Aorta (tissue), 5 donors: Measurements from ENCODE around the gene PHC2. TPM values are rescaled to one million over a fixed set of nuclear protein-coding genes. Genes with fewer than 3 reads are reported as not detected.
A peak's percentile ranks its signal among the peaks of the same experiment; 100 is the strongest.
"Not testable (repeated sequence)": the region's sequence is repeated elsewhere in the genome, so short reads cannot be mapped to it uniquely, and the experiment has no call there.

Experiments
- ATAC-seq: fragments of 200-7000 bp; cut with Tn5 transposase; one replicate; pipeline ENCODE4 v1.9.1; 2022; ENCODE audit warnings: moderate library complexity; ENCODE audit not compliant: low FRiP score
- DNase-seq, 2 donors: peaks; one replicate each; pipeline ENCODE4 v3.0.0-alpha.2; 2020
- H3K27ac ChIP-seq, 2 donors: one replicate each; pipeline ENCODE4 v1.5.1; 2013; ENCODE audit warnings: low read length in 2 of 2, mild to moderate bottlenecking in 2 of 2, moderate library complexity in 2 of 2, control low read depth in 1 of 2, inconsistent platforms in 1 of 2, low read depth in 1 of 2
- H3K27me3 ChIP-seq, 2 donors: one replicate each; pipeline ENCODE4 v1.6.1; 2013; ENCODE audit warnings: control low read depth in 1 of 2, low read length in 1 of 2, mild to moderate bottlenecking in 1 of 2, moderate library complexity in 1 of 2; ENCODE audit not compliant: insufficient read depth in 2 of 2, control insufficient read depth in 1 of 2
- H3K36me3 ChIP-seq, 2 donors: one replicate each; pipeline ENCODE4 v1.6.1; 2013; ENCODE audit warnings: control low read depth in 1 of 2, low read length in 1 of 2, mild to moderate bottlenecking in 1 of 2; ENCODE audit not compliant: insufficient read depth in 2 of 2, control insufficient read depth in 1 of 2
- H3K4me1 ChIP-seq, 2 donors: one replicate each; pipeline ENCODE4 v1.6.1; 2013; ENCODE audit warnings: low read length in 2 of 2, control low read depth in 1 of 2, mild to moderate bottlenecking in 1 of 2, moderate library complexity in 1 of 2; ENCODE audit not compliant: insufficient read depth in 2 of 2, control insufficient read depth in 1 of 2
- H3K4me3 ChIP-seq, 2 donors: one replicate each; pipeline ENCODE4 v1.5.1; 2013; ENCODE audit warnings: low read length in 2 of 2, control low read depth in 1 of 2, mild to moderate bottlenecking in 1 of 2
- H3K9me3 ChIP-seq: one replicate; pipeline ENCODE4 v1.6.1; 2013; ENCODE audit warnings: mild to moderate bottlenecking, low read length; ENCODE audit not compliant: control insufficient read depth
- WGBS, 2 donors: extraction: QIAGEN DNeasy Blood & Tissue Kit; methylation state at CpG; one replicate each; pipeline ENCODE4 v1.1.7; 2013; 5-methylcytosine and 5-hydroxymethylcytosine counted together
- intact Hi-C, 2 donors: fragments of 100-400 bp; cut with DNase I; formaldehyde crosslinking; loops; one replicate each; pipeline versions ENCODE4 v1.14.2 to v1.15.0; 2022
- polyA plus RNA-seq, 2 donors: library from polyadenylated mRNA; stranded (reverse); fragments of 200-250 nt; gene quantifications; one replicate each; pipeline ENCODE4 v1.2.3, GENCODE V29; 2013
- total RNA-seq, 2 donors: library from RNA; stranded (reverse); fragmentation: NEBNext Ultra II Directional; extraction: Animal tissue kit (Norgen Biotek cat#: 25700); gene quantifications; one replicate each; pipeline ENCODE4 v1.2.1, GENCODE V29; 2021
- donor health status: healthy with polysubstance abuse.
- donor health status: Bipolar disorder and iron deficiency.
- donor health status: DM: no; HTN: no; CAD: no.
- donor health status: DM: no; HTN: no; CAD: no.
- donor health status: DM: yes; HTN: yes; CAD: no.

The PHC2 gene
- total and polyA plus RNA-seq, 4 donors, result 82.4 to 156 (median 107) TPM

DNA sequence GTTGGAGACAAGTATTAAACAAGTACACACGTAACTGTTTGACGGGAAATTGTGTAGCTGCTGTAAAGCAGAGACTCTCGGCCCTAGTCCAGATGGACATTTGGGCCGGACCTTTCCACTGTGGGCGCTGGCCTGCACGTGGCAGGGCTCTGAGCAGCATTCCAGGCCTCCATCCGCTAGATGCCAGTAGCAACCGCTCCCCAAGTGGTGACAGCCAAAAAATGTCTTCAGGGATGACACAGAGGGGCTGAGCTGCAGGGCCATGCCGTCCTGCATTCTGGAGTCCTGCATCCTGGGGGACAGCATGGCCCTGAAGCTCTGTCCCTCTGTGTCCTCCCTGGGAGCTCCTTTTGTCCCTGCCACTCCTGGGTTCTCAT, 134.8 kb downstream of the PHC2 start:
- 50 to 57% methylated on average over 9 of the region's 9 CpGs for WGBS, 2 donors
- Histone ChIP-seq H3K4me1 (no peaks in the 10 kb centered on the region), H3K4me3 (no peak overlapping the region), H3K27me3 (no peaks in the 10 kb centered on the region), H3K9me3 (no peaks in the 10 kb centered on the region), H3K36me3 (peaks cover 0 to 2% of the 10 kb centered on the region in 2 donors), H3K27ac (no peak overlapping the region)
- intact Hi-C loops, result loop anchor here (1.0 to 10.0 kb wide), 6 partner anchors 41 to 319 kb away; no protein-coding TSS in a partner anchor
- peak; percentile 37 to 76 for DNase-seq
- ATAC-seq, result no peak

DNA sequence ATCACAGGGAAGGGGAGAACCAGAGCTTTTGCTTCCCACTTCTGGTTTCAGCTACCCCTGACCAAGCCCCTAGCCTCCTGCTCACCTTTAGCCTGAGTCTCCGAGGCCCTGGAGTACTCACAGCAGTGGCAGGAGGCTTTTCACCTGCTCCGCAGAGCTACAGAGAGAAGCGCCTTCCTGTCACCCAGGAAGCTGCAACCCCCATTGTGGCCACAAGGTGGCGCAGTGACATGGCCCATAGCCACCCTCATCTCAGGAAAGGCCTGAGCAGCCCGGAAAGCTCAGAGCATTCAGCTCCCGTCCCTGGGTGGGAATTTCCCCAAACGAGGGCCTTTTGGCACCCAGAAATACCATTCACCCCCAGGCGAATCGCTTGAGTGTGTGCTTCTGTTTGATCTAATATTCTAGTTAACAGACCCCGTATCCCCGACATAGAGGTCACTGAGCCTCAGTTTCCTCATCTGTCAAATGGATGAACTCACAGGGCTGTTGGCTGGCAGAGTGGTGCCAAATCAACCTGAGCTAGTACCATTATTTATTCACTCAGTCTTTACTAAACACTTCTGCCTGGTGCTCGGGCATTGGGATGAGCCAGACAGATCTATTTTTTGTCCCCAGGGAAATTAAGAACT, 135.3 kb downstream of the PHC2 start:
- Histone ChIP-seq H3K36me3 (peaks cover 0 to 2% of the 10 kb centered on the region in 2 donors), H3K4me3 (no peak overlapping the region), H3K27ac (no peak overlapping the region), H3K4me1 (no peaks in the 10 kb centered on the region), H3K27me3 (no peaks in the 10 kb centered on the region), H3K9me3 (no peaks in the 10 kb centered on the region)
- intact Hi-C loops, result loop anchor here (1.0 to 10.0 kb wide), 7 partner anchors 42 to 319 kb away; no protein-coding TSS in a partner anchor
- ATAC-seq (peak; percentile 93), DNase-seq (peak; percentile 86 to 95)
- WGBS, 2 donors, result 31% methylated on average over 12 of the region's 12 CpGs

DNA sequence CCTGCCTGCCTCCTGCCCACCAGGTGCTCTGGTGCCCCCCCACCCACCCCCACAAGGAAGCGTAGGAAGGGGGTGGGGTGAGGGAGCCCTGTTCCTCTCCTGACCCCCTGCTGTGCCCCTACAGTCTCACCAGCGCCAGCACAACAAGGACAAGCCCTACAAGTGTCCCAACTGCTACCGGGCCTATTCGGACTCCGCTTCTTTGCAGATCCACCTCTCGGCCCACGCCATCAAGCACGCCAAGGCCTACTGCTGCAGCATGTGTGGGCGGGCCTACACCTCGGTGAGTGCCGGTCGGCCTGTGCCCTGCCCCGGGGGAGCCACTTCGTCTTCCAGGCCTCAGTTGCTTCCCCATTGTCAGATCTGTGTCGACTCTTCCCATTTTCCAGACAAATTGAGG, 135.9 kb downstream of the PHC2 start:
- Histone ChIP-seq H3K4me1 (no peaks in the 10 kb centered on the region), H3K4me3 (no peak overlapping the region), H3K27me3 (no peaks in the 10 kb centered on the region), H3K27ac (no peak overlapping the region), H3K36me3 (peaks cover 0 to 2% of the 10 kb centered on the region in 2 donors), H3K9me3 (no peaks in the 10 kb centered on the region)
- no peak for ATAC-seq
- intact Hi-C loops, result loop anchor here (2.0 to 10.0 kb wide), 6 partner anchors 42 to 320 kb away; no protein-coding TSS in a partner anchor
- peak; percentile 42 to 74 for DNase-seq
- 63 to 64% methylated on average over 14 to 15 of the region's 15 CpGs for WGBS, 2 donors

GRCh38 chr1:33294071-33295010, 136.6 kb downstream of the PHC2 start:
- ATAC-seq (no peak), DNase-seq (peak; percentile 32 to 52)
- intact Hi-C loops, result loop anchor here (2.0 to 10.0 kb wide), 6 partner anchors 43 to 320 kb away; no protein-coding TSS in a partner anchor
- 64 to 65% methylated on average over 13 of the region's 13 CpGs for WGBS, 2 donors
- Histone ChIP-seq H3K36me3 (peaks cover 0 to 2% of the 10 kb centered on the region in 2 donors), H3K4me1 (no peaks in the 10 kb centered on the region), H3K4me3 (no peak overlapping the region), H3K27ac (peak overlapping the region in 1 of 2 donors; percentile 7), H3K9me3 (no peaks in the 10 kb centered on the region), H3K27me3 (no peaks in the 10 kb centered on the region)

- Histone ChIP-seq H3K4me3 (no peak overlapping the region), H3K9me3 (no peaks in the 10 kb centered on the region), H3K4me1 (no peaks in the 10 kb centered on the region), H3K36me3 (peaks cover 0 to 2% of the 10 kb centered on the region in 2 donors), H3K27me3 (no peaks in the 10 kb centered on the region), H3K27ac (peak overlapping the region in 1 of 2 donors; percentile 49)
- ATAC-seq (peak; percentile 12), DNase-seq (peak; percentile 42 to 72)
- WGBS, 2 donors, result 36 to 40% methylated on average over 13 of the region's 13 CpGs
- intact Hi-C loops, result loop anchor here (10.0 kb wide), 2 partner anchors 168 to 322 kb away; no protein-coding TSS in a partner anchor
Observed at GRCh38 chr1:33292726-33293340, 138.1 kb downstream of the PHC2 start.

- not testable (repeated sequence) for H3K36me3 ChIP-seq
- intact Hi-C loops, result loop anchor here (10.0 kb wide), 2 partner anchors 166 to 324 kb away; no protein-coding TSS in a partner anchor
Observed at GRCh38 chr1:33290615-33291014, 140.3 kb downstream of the PHC2 start.

GRCh38 chr1:33289858-33290154, 141.1 kb downstream of the PHC2 start:
- no peaks in the 10 kb centered on the region for H3K4me1 ChIP-seq
- peak overlapping the region in 1 of 2 donors; percentile 29 for H3K27ac ChIP-seq
- WGBS, 2 donors, result 29 to 33% methylated on average over 3 of the region's 3 CpGs
- DNase-seq, result no peak
- H3K27me3 ChIP-seq, result no peaks in the 10 kb centered on the region
- no peaks in the 10 kb centered on the region for H3K9me3 ChIP-seq
- ATAC-seq, result no peak
- H3K4me3 ChIP-seq, result no peak overlapping the region
- intact Hi-C loops, result loop anchor here (10.0 kb wide), 2 partner anchors 165 to 325 kb away; no protein-coding TSS in a partner anchor
- peaks cover 3% of the 10 kb centered on the region in 2 donors for H3K36me3 ChIP-seq

More at GRCh38 chr1:33290615-33291014, 140.3 kb downstream of the PHC2 start:
- not testable (repeated sequence) for H3K9me3 ChIP-seq, H3K27ac ChIP-seq, H3K4me3 ChIP-seq, DNase-seq, H3K27me3 ChIP-seq, H3K4me1 ChIP-seq, ATAC-seq
- 80 to 95% methylated on average over 1 of the region's 2 CpGs for WGBS, 2 donors
